DMS114 treated with DMSO at 0.1 percent for 48 hours (cell line): ENCODE data around the gene FAF1.

Experiments used
- DNase-seq: peaks from one replicate; lab custom pipeline; 2025; ENCODE audit not compliant: unreplicated experiment; lab: John Stamatoyannopoulos, UW

The FAF1 gene

DNA sequence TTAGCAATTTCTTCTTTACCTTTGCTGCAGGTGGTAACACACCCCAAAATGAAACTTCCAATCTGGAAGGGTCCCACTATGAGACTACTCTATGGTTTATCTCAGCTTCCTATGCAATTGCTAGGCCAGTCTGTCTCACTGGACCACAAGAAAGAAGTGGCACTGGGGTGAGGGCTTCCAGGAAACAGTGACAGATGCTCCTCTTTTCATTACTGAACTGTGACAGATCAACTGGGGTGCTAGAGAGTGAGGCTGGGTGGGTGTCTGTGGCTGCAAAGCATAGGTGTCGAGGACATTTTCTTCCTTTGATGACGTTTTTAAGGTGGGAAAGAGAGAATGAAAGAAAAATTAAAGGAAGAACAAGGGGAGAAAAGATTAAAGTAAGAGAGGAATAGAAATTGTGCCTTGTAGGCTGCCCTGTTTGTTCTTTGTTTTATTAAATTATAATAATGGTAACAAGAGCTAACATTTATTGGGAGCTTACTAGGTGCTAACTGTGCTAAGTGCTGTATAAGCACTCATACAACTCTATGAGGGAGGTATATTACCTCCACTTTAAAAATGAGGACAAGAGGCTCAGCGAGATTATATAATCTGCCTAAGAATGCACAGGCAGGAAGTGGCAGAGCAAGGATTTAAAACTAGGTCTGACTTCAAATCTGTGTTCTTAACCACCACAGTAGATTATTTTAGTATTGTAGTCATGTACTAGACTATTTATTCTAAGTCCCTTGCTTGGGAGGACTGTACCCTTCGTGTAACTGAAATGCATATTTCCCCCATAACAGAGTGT, 509.0 kb downstream of the FAF1 start:
- DNase-seq = no peak

- DNase-seq = no peak
These were observed 512.1 kb downstream of the FAF1 start for GRCh38 chr1:50447961-50448360.

DNA sequence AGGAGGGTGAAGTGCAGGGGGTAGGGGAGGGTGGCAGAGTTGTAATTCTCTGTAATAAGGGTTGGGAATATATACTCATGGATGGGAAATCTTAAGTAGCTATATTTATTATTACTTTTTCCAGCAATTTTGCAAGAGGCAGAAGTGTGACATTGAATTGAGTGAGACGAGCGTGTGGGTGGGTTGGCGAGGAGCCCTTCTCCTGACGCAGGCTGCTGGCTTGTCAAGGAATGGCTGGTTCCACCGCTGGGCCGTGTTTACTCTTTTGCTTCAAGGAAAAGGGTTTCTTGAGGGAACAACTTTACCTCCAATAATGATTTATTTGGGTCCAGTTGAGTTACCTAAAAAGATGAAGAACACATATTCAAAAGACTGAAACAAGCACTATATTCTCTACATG, 518.9 kb downstream of the FAF1 start:
- DNase-seq = no peak

- DNase-seq = no peak
These were observed 521.1 kb downstream of the FAF1 start for GRCh38 chr1:50438945-50439344.

GRCh38 chr1:50436489-50436888, 523.6 kb downstream of the FAF1 start:
- DNase-seq = no peak

- DNase-seq = no peak
These were observed 530.1 kb downstream of the FAF1 start for GRCh38 chr1:50430010-50430405.

- DNase-seq = peak; percentile 28
These were observed 532.0 kb downstream of the FAF1 start for GRCh38 chr1:50427818-50428779.

DNA sequence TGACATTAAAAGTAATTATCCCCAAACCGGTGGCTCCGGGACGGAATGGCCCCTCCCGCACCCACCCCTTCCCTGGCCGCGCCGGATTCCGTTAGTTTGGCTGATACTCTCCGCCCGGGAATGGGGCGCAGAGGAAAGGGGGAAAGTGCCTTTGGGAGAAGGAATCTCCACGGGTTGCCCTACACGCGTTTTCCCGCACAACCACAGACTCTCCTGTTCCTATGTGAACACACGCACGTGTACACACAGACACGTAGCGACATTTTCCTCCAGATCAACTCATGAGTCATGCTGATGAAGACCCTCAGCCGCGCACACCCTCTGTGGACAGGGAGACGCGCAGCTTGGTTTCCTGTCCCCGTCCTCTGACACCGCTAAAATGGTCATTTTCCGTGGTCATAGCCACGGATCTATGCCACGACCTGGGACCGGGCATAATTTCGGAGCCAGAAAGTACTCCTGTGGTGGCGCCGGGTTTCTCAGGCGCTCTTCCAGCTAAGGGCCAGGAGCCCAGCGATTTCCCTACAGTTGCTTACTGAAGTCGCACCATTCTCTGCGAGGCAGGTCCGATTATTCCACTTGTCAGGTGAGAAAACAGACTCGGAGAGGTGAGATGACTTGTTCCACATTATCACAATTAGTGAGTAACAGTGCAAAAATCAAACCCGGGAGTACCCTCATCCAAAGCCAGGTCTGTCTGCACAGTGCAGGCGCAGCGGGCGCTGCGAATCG, 532.8 kb downstream of the FAF1 start:
- DNase-seq = peak; percentile 41

DNA sequence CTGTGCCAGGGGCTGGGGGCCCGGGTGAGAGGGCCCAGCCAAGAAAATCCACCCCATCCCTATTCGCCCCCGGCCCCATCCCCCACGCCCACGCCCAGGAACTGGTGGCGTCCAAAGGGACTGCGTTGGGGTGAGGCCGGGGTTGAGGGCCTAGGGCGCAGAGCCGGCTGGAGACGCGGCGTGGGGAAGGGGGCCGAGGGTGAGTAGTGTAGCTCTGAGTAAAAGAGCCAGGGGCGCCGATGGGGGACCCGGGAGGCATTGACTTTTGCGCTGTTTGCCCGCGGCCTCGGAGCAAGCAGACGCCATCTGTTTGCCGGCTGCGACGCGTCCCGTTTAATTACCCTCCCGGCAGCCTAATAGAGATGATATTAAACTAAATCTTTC, 533.4 kb downstream of the FAF1 start:
- DNase-seq = no peak

DNA sequence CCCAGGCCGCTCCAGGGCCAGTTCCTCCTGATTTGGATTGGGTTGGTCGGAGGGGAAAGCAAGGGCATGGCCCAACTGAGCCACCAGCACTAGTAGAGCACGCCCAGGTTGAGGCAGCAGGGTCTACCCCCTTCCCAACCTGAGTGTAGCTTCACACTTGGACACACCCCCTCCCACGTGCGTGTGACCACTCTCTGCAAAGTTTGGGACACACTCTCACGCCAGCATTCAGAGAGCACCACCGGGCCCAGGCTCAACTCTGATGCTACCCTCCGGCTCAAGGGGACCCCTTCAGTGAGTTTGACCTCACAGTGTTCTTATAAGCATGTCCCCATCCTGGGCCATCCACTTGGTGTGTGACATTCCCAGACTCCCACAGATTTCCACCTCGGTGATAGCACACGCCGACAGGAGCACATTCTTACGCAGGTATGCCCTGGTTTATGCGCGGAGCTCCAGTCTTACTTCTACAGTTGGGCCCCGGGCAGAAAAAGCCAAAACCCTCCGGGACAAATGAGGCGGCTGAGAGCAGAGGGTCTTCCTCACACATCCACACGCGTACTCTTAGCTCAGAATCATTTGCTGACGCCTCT, 533.9 kb downstream of the FAF1 start:
- DNase-seq = no peak

DNA sequence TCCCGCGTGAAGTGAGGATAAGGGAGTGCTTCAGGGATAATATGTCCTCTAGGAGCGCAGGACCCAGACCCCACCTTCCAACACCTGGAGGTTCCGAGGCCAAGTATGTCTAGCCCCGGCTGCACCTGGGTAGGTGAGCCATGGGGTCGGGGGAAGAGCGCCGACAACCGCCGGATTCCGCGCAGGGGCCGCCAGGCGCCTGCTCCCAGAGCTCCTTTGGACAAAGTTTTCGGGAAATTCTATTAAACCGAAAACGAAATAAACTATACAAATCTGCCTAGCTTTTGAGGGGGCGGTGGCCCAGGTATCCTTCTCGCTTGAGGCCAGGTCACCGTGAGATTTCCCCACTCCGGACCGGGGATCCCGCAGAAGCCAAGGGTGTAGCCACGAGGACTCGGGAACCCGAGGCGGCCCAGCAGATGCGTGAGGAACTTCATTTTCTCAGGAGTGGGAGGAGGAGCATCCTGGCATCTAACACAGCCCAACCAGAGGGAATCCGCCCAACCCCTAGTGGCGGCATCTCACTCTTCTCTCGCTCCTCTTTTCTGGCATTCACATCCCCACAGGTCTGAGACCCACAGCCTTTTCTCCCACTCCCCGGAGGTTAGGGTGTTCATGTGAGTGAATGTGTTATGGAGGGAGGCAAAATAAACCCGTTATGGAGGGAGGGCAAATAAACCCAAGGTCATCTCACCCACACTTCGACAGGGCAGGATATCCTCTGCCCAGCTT, 534.5 kb downstream of the FAF1 start:
- DNase-seq = peak; percentile 42

GRCh38 chr1:50424884-50425375, 535.1 kb downstream of the FAF1 start:
- DNase-seq = no peak

DNA sequence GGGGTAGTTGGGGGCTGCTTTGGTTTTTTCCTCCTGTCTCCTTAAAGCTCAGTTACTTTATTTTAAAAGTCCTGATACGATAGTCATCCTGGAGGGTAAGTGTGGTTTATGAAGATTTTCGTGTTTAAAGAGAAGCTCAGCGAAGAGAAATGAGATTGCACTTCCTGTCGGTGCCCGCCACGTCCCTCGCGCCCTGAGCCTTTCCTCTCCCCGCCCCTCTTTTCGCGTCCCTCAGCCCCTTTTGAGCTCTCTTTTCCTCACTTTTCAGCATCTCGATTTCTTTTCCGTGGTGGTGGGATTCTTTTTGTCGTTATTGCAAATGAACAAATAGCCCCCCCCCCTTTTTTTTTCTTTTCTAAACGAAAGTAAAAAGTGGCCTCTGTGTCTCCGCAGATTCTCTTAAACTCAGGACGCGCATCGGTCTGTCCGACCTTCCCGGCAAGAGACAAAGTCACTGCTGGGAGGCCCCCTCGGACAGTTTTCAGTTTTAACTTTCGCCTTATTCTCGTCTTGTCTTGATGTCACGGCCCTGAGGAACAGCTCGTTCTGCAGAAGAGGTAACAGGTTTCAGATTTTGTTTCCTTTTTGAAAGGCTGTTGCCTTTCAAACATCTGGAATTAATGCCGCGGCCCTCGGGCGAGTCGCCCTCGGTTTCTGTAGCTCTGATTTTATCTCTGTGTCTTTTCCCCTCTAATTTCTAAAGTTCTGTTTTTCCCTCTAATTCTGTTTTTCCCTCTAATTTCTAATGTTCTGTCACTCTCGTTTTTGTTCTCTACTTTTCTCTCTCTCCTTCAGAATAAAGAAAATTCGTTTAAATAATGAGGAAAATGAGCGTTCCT, 535.8 kb downstream of the FAF1 start:
- peak; percentile 71 for DNase-seq

DNA sequence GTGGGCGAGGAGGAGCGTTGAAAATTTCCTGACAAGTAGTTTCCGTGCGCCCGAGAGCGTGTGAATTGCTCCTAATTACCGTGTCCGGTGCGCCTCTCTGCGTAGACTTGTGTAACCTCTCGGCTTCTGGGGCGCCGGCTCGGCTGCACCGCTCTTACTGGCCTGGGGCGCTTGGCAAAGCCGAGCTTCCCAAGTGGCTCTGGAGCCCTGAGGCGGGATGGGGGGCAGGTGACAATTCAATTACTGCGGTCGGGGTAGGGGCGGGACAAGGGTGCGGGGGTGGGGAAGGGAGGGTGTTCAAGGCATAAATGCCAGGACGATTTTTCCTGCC, 536.4 kb downstream of the FAF1 start:
- no peak for DNase-seq

GRCh38 chr1:50422946-50423669, 537.0 kb downstream of the FAF1 start, which contains the start of gene DMRTA2:
TSS of gene DMRTA2 (minus strand) at chr1:50423443. CDS start at chr1:50421536, 1,907 bp downstream.
- peak; percentile 42 for DNase-seq

- no peak for DNase-seq
These were observed 537.5 kb downstream of the FAF1 start for GRCh38 chr1:50422675-50422945.

DNA sequence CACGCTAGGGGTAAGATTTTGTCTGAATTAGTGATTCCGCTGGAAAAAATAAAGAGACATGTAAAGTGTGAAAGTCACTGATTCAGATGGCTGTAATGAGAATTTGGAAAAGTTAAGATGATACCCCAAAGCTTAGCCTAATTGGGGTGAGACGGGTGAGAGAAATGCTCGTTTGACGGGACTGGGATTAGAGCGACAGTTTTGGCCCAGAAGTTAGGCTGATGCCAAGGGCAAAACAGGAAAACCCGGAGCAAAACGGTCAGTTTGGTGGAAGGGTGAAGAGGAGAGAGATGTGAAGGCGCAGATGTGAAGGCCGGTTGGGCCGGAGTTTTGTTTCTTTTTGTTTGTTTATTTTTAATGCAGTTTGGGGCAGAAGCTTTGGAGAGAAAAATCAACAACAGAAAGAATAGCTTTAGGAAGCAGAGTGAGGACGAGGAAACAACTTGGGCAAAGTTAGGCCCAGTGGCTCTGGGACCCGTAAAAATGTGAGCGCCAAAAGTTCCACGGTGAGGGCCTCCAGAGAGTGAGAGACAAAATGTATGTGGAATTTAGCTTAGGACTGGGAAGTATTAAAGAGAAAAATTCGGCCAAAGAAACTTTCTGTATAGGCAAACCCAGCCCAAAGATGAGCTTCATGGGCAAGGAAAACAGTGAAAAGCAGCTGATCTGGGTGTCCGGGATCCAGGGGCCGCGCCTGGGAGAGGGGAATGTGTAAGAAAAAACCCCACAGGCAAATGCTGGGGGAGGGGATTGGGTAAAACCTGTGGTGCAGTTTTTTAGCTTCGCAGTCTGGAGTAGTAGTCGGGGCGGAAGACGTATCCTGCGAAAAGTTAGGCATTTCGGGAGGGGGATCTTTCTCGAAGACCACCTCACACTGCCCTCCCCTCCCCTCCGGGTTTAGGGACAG, 538.0 kb downstream of the FAF1 start:
- DNase-seq = no peak

DNA sequence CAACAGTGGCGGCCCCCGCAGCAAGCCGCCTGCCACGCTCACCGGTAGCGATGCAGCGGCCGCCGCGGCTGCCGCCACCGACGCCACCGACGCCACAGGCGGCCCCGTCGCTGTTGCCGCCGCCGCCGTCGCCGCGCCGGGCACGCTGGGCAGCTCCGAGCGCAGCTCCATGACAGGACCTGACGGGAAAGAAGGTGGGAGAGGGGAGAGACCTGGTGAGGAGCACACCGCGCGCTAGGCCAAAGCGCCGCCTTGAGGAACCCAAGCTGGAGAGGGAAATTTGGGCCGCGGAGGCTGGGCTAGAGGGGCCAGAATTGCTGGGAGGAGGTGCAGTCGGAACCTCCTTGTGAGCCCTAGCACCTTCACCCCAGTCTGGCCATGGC, 538.7 kb downstream of the FAF1 start:
- no peak for DNase-seq
